NOMO-1 treated with dmso at 0.1 percent for 144 hours (cell line): ENCODE data around the gene DCUN1D3.
"Not testable (repeated sequence)": the region's sequence is repeated elsewhere in the genome, so short reads cannot be mapped to it uniquely, and the experiment has no call there.

Experiments used
- DNase-seq: peaks from one replicate; lab custom pipeline; 2025; ENCODE audit not compliant: unreplicated experiment; lab: John Stamatoyannopoulos, UW

The DCUN1D3 gene

GRCh38 chr16:20866145-20866772, 33.9 kb downstream of the DCUN1D3 start:
- DNase-seq, result no peak

- DNase-seq, result no peak
These were observed 34.6 kb downstream of the DCUN1D3 start for GRCh38 chr16:20865420-20866131.

GRCh38 chr16:20864376-20864775, 35.8 kb downstream of the DCUN1D3 start:
- DNase-seq, result not testable (repeated sequence)

GRCh38 chr16:20862162-20862960, 37.8 kb downstream of the DCUN1D3 start:
- no peak for DNase-seq

GRCh38 chr16:20860995-20861394, 39.2 kb downstream of the DCUN1D3 start:
- not testable (repeated sequence) for DNase-seq

- no peak for DNase-seq
These were observed 39.8 kb downstream of the DCUN1D3 start for GRCh38 chr16:20860361-20860760.

GRCh38 chr16:20859699-20860098, 40.5 kb downstream of the DCUN1D3 start:
- DNase-seq, result no peak

- DNase-seq, result no peak
These were observed 40.9 kb downstream of the DCUN1D3 start for GRCh38 chr16:20859229-20859628.

GRCh38 chr16:20857281-20857680, 42.9 kb downstream of the DCUN1D3 start:
- DNase-seq, result no peak

GRCh38 chr16:20854963-20855362, 45.2 kb downstream of the DCUN1D3 start:
- DNase-seq, result no peak

- no peak for DNase-seq
These were observed 46.1 kb downstream of the DCUN1D3 start for GRCh38 chr16:20853981-20854620.

GRCh38 chr16:20853143-20853542, 47.0 kb downstream of the DCUN1D3 start:
- DNase-seq, result no peak

GRCh38 chr16:20851601-20852000, 48.6 kb downstream of the DCUN1D3 start:
- no peak for DNase-seq

- no peak for DNase-seq
These were observed 49.2 kb downstream of the DCUN1D3 start for GRCh38 chr16:20850981-20851380.

GRCh38 chr16:20849589-20850390, 50.4 kb downstream of the DCUN1D3 start:
- no peak for DNase-seq

- DNase-seq, result no peak
These were observed 52.6 kb downstream of the DCUN1D3 start for GRCh38 chr16:20847550-20847949.

- DNase-seq, result no peak
These were observed 53.6 kb downstream of the DCUN1D3 start for GRCh38 chr16:20846551-20846950.

GRCh38 chr16:20846030-20846429, 54.1 kb downstream of the DCUN1D3 start:
- DNase-seq, result no peak

- no peak for DNase-seq
These were observed 55.6 kb downstream of the DCUN1D3 start for GRCh38 chr16:20844588-20844987.

- DNase-seq, result no peak
These were observed 56.1 kb downstream of the DCUN1D3 start for GRCh38 chr16:20844054-20844453.

GRCh38 chr16:20839504-20839903, 60.7 kb downstream of the DCUN1D3 start:
- DNase-seq, result no peak
